Stomach (tissue), 9 donors: Measurements from ENCODE around the gene RREB1. TPM values are rescaled to one million over a fixed set of nuclear protein-coding genes. Genes with fewer than 3 reads are reported as not detected.

Experiments used
- DNase-seq, 2 donors: peaks; one replicate each; pipeline versions ENCODE4 v3.0.0 to v3.0.0-alpha.2; 2013 to 2019
- H3K27ac ChIP-seq, 5 donors: fragments of 200-600 bp in 4 of 5; sonication (generic) in 4 of 5; one replicate each; pipeline ENCODE4 v1.5.1; 2013 to 2019; ENCODE audit warnings: mild to moderate bottlenecking in 1 of 5, moderate library complexity in 1 of 5
- H3K27me3 ChIP-seq, 3 donors: fragments of 200-600 bp; sonication (generic); one replicate each; pipeline ENCODE4 v1.5.1; 2017 to 2019; ENCODE audit warnings: mixed run types in 1 of 3
- H3K36me3 ChIP-seq, 4 donors: fragments of 200-600 bp; sonication (generic); 1 replicate in 3 of 4; 2 replicates in 1 of 4; pipeline ENCODE4 v1.5.1; 2016 to 2019
- H3K4me1 ChIP-seq, 4 donors: fragments of 200-600 bp; sonication (generic); one replicate each; pipeline ENCODE4 v1.5.1; 2016 to 2019
- H3K4me3 ChIP-seq, 4 donors: fragments of 200-600 bp; sonication (generic) in 3 of 4; one replicate each; pipeline ENCODE4 v1.5.1; 2016 to 2019; ENCODE audit warnings: mild to moderate bottlenecking in 1 of 4
- H3K9me3 ChIP-seq, 4 donors: fragments of 200-600 bp; sonication (generic); one replicate each; pipeline ENCODE4 v1.5.1; 2016 to 2019
- CTCF ChIP-seq, 7 experiments: fragments of 450-650 bp in 4 of 7; fragments of 200-600 bp in 3 of 7; sonication (generic) in 3 of 7; IDR thresholded peaks; one replicate each; pipeline ENCODE4 v1.5.1; 2016 to 2019; ENCODE audit warnings: antibody characterized with exemption in 7 of 7, control low read depth in 2 of 7, mild to moderate bottlenecking in 1 of 7
- EP300 ChIP-seq: sonication (generic); formaldehyde crosslinking; IDR thresholded peaks from one replicate; pipeline ENCODE4 v1.6.1; 2017; ENCODE audit warnings: antibody characterized with exemption
- POLR2A ChIP-seq, 4 donors: fragments of 450-650 bp; IDR thresholded peaks; one replicate each; pipeline ENCODE4 v1.6.1; 2016; ENCODE audit warnings: antibody characterized with exemption in 4 of 4, control low read depth in 2 of 4, mild to moderate bottlenecking in 1 of 4, moderate library complexity in 1 of 4
- POLR2AphosphoS5 ChIP-seq, 3 donors: sonication (generic); formaldehyde crosslinking; IDR thresholded peaks; one replicate each; pipeline ENCODE4 v1.6.1; 2016; ENCODE audit warnings: antibody characterized with exemption in 3 of 3
- WGBS, 5 donors: extraction: QIAGEN DNeasy Blood & Tissue Kit in 3 of 5; methylation state at CpG; one replicate each; pipeline versions ENCODE4 v1.1.5 to v1.1.7; 2013 to 2018; 5-methylcytosine and 5-hydroxymethylcytosine counted together
- intact Hi-C: fragments of 100-400 bp; cut with DNase I; formaldehyde crosslinking; loops from one replicate; pipeline ENCODE4 v1.15.1; 2023; ENCODE audit warnings: low total_unique reads
- polyA plus RNA-seq, 3 donors: library from polyadenylated mRNA; stranded (reverse); fragments of 200-250 nt; gene quantifications; one replicate each; pipeline ENCODE4 v1.2.3, GENCODE V29; 2013
- total RNA-seq, 5 donors: library from RNA; depleted of rRNA; stranded (reverse); fragments of >200 nt; gene quantifications; one replicate each; pipeline versions ENCODE4 v1.1.0 to v1.2.3, GENCODE V29; 2014 to 2016
- donor health status: healthy with polysubstance abuse.
- donor health status: Bipolar disorder and iron deficiency.
- donor health status: healthy.

RREB1 gene
- total and polyA plus RNA-seq, 8 donors = 4.0 to 125 (median 45.3) TPM

DNA sequence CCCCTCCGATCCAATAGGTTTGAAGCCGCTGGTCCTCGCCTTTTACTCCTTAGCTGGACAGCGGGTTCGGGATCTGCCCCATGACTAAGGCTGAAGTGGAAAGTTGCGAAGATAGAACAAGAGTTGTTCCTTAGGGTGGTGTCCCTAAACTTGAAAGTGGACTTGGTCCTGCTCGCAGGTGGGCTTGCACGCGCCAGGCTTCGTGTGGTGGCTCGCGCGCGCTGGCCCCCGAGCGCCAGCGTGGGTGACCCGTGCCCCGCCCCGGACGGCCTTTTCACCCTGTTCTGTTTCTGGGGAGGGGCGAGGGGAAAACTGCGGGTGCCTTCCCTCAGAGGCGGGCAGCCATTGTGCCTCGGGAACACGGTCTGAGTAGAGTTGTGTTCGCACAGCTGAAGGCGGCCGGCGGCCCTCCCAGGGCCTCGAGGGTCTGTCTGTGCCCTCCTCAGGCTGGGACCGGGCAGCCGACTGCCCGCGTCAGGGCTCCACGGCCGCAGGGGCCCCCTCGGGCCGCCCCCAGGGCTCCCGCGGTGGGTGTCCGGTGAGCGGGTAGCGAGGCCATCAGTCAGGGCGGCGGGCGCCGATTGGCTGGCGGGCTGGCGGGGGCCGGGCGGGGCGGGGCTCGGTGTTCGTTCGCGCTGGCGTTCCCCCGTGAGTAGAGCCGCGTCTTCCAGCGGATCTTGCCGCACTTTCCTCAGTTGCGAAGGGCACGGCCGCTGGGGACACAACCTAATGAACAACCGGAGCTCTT, 33.0 kb downstream of the RREB1 start:
- no peaks in the 10 kb centered on the region for H3K36me3 ChIP-seq
- DNase-seq = peak; percentile 90 to 95
- H3K4me3 ChIP-seq = peak overlapping the region; percentile 54 to 62 (median 56)
- TF ChIP-seq POLR2AphosphoS5 (IDR thresholded peaks at IDR 0.05) = peak in 2 of 3 donors; percentile 74 to 77
- TF ChIP-seq POLR2A (IDR thresholded peaks at IDR 0.05) = no peak
- no peak for TF ChIP-seq EP300
- no peak for TF ChIP-seq CTCF (IDR thresholded peaks at IDR 0.05)
- peaks cover 72 to 95% (median 83%) of the 10 kb centered on the region in 4 donors for H3K4me1 ChIP-seq
- H3K27me3 ChIP-seq = no peaks in the 10 kb centered on the region
- peak overlapping the region; percentile 93 to 99 (median 97) for H3K27ac ChIP-seq
- 2 to 7% (median 3%) methylated on average over 12 to 67 of the region's 67 CpGs for WGBS, 5 donors
- intact Hi-C loops = no loop called here
- H3K9me3 ChIP-seq = no peaks in the 10 kb centered on the region

DNA sequence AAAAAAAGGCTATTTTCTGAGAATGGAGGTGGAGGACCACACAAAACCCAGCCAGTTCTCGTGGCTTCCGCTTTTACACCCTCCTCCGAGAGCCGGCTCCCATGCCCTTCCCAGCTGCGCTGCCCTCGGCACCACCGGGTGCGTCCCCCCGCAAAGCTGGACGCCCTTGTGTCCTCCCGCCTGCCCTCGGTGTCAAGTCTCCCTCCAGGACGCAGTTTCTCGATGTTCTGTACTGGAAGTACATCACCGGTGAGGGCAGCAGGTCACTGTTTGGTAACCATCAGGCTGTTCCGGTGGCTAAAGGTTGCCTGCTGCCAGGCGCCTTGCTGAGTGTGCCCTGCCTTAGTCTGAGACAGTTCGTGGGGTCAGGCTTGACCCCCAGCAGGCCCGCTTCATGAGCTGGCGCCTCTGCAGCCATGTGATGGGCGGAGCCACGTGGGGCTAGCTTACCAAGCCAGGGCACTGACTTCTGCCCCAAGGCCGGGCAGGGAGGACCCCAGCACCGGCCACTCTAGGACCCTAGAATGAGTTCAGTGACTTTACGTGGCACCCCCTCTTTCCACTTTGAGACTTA, 34.6 kb downstream of the RREB1 start:
- intact Hi-C loops = no loop called here
- Histone ChIP-seq H3K27ac (peak overlapping the region; percentile 93 to 99 (median 97)), H3K4me1 (peaks cover 78 to 96% (median 89%) of the 10 kb centered on the region in 4 donors)

DNA sequence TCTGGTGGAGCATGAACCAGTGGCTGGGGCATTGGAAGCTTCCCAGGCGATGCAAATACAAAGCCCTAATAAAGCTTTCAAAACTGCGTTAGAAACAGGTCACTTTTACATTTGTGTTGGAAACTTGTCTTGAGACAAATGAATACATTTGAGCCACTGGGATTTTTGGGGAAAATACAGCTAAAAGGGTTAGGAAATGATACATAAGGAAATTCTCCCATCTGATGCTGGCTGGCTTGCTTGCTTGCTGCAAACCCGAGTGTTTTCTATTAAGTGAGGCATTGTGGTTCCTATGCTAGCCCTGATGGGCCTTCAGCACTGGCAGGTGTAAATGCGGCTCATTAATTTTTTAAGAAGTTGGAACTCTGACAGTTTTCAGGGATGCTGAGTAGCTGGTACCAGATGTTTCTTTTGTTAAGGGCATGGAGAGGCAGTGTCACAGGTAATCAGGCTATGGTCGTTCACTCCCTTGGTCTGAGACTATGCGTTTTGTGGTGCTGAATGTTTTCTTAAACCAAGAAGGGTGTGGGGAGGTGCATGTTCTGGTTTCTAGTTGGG, 35.2 kb downstream of the RREB1 start:
- no peaks in the 10 kb centered on the region for H3K9me3 ChIP-seq
- H3K4me1 ChIP-seq = peaks cover 78 to 96% (median 89%) of the 10 kb centered on the region in 4 donors
- no peaks in the 10 kb centered on the region for H3K36me3 ChIP-seq
- H3K27me3 ChIP-seq = no peaks in the 10 kb centered on the region
- H3K27ac ChIP-seq = peak overlapping the region; percentile 93 to 99 (median 97)
- H3K4me3 ChIP-seq = no peak overlapping the region
- intact Hi-C loops = no loop called here
- TF ChIP-seq EP300 (no peak), POLR2AphosphoS5 (IDR thresholded peaks at IDR 0.05) (no peak), CTCF (IDR thresholded peaks at IDR 0.05) (no peak), POLR2A (IDR thresholded peaks at IDR 0.05) (no peak)
- 35 to 61% (median 43%) methylated on average over 6 of the region's 6 CpGs for WGBS, 5 donors
- no peak for DNase-seq

More for the DNA sequence above, 34.6 kb downstream of the RREB1 start:
- Histone ChIP-seq H3K36me3 (no peaks in the 10 kb centered on the region), H3K27me3 (no peaks in the 10 kb centered on the region), H3K4me3 (no peak overlapping the region), H3K9me3 (no peaks in the 10 kb centered on the region)
- 88 to 94% (median 92%) methylated on average over 21 to 25 of the region's 25 CpGs for WGBS, 5 donors
- DNase-seq = no peak
- TF ChIP-seq CTCF (IDR thresholded peaks at IDR 0.05) (no peak), POLR2A (IDR thresholded peaks at IDR 0.05) (no peak), EP300 (no peak), POLR2AphosphoS5 (IDR thresholded peaks at IDR 0.05) (no peak)

- Histone ChIP-seq H3K9me3 (no peaks in the 10 kb centered on the region), H3K4me3 (no peak overlapping the region), H3K27ac (peak overlapping the region; percentile 48 to 99 (median 94)), H3K4me1 (peaks cover 73 to 96% (median 88%) of the 10 kb centered on the region in 4 donors), H3K27me3 (no peaks in the 10 kb centered on the region), H3K36me3 (no peaks in the 10 kb centered on the region)
- WGBS, 5 donors = 20 to 42% (median 31%) methylated on average over 7 of the region's 7 CpGs
- TF ChIP-seq CTCF (IDR thresholded peaks at IDR 0.05) (peak in 1 of 7 experiments; percentile 10), POLR2A (IDR thresholded peaks at IDR 0.05) (no peak)
- peak in 1 of 2 donors; percentile 74 for DNase-seq
- intact Hi-C loops = no loop called here
These were observed 35.8 kb downstream of the RREB1 start for GRCh38 chr6:7143476-7143974.
